GM19468 (cell line): ENCODE results near the gene MYH10.

Source experiments
- ATAC-seq: cut with Tn5 transposase; IDR thresholded peaks from one replicate; pipeline ENCODE4 v1.9.1; 2021; ENCODE audit warnings: mild to moderate bottlenecking, moderate library complexity, moderate number of reproducible peaks; ENCODE audit not compliant: unreplicated experiment; ENCODE audit errors: extremely low read depth

MYH10 gene

DNA sequence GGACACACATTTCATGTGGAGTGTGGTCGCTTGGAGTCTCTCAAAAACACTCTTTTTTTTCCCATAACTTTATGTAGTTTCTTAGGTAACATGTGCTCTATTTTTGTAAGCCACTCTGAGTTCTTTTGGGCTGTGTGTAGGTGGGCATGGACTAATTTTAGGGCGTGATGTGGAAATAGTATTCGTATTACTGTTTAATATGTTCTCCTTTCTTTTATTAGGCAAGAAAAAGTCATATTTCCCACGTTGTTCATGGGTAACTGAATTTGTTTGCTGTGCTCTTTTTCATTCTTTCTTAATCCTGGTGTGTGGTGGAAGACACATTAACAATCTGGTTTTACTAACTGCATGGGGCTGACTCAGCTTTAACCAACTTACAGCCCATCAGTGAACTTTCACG is 167.4 kb downstream of the MYH10 start:
- ATAC-seq: no peak

DNA sequence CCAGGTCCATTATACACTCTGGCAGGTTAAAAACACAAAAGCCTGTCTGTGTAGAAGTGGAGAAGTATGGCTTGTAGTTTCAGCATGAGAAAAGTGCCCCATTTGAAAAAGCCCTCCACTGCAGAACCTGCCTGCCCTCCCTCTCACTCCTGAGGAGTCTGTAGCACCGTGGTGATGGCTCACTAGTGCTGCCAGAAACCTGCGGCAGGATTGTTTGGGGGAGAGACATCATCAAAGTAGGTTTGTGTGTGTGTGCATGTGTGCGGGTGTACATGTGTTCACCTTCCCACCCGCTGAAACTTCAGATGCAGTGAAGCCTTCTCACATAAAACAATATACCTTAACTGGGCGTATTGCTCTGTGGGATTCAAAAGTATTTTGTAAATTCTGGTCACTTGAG is 168.0 kb downstream of the MYH10 start:
- ATAC-seq: no peak

DNA sequence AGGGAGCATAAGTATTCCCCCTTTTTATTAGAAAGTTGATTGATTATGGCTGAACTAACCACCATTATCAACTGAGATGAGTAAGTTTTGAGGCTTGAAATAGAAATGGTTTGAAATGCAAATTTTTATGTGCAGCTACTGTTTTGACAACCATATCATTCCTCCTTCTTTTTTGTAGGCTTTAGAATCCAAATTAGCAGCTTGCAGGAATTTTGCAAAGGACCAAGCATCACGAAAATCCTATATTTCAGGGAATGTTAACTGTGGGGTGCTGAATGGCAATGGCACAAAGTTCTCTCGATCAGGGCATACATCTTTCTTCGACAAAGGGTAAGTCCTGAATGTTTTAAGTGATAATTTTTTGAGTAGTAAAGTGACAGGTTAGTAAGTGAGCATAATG is 170.7 kb downstream of the MYH10 start:
- ATAC-seq: no peak

DNA sequence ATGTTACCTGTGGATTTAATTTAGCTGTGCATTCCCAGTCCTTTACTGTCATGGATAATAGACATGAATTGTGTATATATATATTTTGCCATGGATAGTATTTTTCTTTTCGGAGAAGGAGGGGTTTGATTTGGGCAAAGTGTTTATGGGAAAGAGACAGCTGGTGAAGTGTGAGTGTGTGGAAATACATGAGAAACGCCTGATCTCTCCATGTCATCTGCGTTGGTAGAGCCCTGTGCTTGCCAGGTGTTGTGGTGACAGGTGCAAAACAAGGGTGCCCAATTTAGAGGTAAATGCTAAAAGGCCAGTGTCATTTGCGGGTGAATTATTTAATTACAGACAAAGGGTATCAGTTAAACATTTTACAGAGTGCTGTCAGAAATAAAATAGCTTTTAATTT is 171.4 kb downstream of the MYH10 start:
- ATAC-seq: no peak

DNA sequence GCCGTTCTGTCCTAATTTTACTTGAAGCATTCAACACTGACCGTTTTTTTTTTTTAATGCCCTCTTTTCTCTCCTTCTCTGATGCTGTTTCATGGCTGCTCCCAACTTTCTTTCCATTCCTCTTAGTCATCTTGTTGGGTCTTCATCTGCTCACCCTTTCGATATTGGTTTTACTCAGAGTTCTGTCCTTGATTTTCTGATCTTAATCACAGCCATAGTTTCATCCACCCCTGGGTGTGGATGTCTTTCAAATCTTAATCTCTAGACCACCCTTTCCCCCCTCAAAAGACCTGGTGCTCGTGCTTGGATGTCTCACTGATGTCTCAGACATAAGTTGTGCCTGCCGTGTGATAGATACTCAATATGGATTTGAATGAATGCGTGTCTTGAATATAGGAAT is 172.4 kb downstream of the MYH10 start:
- no peak for ATAC-seq

DNA sequence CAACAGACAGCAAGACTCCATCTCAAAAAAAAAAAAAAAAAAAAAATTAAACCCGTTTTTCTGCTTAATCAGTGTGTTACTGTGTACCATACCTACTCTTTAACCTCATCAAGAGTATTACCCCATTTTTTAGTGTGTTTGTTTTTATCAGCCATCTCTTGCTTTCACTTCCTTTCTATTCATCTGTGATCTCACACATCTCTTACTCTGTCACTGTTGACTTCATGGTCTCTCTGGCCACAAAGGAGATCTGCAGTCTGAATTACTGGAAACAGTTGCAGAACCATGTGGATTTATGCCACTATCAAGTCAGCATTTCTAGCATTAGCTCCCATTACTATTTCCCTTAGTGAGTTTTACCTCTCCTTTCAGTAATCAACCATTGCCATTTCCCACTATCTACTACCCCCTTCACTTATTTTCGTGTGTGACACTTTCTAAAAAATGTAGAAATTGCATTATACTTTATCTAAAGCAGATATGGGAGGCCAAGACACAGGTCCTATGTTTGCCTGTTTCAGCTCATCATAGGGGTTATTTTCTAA is 174.8 kb downstream of the MYH10 start:
- no peak for ATAC-seq

DNA sequence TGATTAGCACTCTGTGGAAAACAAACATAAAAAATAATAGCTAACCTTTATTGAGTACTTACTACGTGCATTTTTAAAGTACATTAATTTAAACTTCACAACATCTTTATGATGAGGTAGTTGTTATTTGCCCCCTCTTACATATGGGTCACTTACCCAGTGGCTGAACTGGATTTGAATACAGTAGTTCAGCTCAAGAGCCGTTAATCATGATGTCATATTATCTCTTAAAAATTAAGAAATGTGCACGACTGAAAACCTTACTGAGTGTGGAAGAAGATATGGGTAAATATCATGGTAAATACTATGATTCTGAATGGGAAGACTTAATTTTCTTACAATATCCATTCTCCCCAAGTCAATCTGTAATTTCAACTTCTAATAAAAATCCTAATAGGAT is 177.2 kb downstream of the MYH10 start:
- ATAC-seq: no peak

DNA sequence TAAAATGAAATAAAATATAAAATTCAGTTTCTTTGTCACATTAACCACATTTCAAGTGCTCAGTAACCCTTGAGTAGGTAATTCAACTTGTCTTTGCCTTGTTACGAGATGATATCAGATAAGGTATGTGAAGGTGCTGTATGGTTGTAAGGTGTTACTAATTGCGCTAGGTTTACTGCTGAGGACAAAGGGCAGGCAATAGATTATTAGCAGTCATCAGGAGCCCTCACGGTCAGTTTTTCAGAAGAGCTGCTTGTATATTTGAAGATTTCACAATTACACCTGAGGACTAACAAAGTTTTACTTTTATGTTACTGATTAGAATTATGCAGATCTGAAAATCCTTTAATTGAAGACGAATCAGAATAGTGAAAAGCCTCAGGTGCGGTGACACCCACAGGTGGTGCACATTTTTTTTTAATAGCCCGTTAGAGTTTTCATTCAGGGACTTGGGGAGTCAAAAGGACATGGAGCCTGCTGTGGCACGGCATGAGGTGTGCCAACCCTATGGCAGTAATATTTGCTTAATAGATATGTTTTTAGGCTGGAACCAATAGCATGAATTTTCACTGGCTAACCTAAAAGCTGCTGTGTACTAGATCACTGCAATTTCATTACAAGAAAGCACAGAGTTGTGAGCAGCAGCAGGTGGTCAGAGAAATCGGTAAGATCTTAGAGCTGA is 178.5 kb downstream of the MYH10 start:
- ATAC-seq: no peak

DNA sequence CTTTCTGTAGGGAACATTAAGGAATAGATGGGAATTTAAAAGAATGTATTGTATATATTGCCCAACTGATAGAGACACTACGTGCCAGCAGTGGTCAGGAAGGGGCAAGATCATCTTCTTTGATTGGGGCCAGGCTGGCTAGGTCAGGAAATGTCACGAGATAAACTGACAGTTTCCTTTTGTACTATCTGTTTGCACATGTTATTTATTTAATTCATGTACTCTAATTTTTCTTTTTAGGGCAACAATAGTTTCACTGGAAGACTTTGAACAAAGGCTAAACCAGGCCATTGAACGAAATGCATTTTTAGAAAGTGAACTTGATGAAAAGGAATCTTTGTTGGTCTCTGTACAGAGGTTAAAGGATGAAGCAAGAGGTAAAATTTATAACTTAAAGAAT is 182.2 kb downstream of the MYH10 start:
- ATAC-seq: no peak

DNA sequence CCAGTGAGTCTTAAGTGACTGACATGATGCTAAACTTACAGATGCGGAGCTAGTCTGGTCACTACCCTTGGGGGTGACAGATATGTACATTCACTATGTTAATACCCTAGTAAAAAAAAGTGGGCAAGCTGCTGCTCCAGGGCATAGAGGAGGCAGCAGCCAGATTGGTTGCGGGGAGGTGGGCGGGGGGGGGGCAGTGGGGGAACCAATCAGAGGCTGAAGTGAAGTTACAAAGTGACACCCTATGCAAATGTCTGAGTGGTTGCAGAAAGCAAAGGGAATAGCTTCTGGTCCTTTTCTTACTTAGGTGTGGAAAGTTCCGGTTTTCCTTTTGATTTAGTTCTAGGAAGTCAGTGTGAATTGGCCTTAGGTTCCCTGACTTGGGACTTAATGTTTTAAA is 182.7 kb downstream of the MYH10 start:
- no peak for ATAC-seq

DNA sequence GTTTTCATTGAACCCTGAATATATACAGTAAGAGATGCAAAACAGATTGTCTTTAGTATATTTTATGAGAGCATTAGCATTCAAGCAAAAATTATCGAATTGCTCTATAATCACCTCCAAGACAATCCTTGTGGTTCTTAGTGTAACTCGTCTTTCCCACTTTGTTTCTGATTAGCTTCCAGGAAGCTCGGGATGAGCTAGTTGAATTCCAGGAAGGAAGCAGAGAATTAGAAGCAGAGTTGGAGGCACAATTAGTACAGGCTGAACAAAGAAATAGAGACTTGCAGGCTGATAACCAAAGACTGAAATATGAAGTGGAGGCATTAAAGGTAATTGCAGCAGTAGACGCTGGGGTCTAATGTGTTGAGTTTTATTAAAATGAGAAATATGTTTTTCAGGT is 185.0 kb downstream of the MYH10 start:
- ATAC-seq: no peak

DNA sequence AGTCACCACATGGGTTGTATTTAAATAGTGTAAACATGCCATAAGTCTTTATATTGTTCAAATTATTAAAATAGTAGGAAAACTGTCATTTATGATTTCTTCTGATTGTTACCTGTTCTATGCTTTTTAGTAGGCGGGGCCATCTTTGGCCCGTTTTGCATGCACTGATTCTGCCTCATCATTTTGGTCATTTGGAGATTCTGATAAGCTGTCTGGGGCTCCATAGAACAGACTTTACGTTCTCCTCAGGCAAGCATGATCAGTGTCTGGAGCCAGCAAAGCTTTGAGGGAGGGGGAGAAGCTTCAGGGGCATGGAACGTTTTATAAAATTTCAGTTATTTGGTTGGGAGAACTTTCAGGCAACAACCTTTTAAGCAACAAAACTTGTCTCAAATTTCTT is 186.0 kb downstream of the MYH10 start:
- ATAC-seq: no peak

DNA sequence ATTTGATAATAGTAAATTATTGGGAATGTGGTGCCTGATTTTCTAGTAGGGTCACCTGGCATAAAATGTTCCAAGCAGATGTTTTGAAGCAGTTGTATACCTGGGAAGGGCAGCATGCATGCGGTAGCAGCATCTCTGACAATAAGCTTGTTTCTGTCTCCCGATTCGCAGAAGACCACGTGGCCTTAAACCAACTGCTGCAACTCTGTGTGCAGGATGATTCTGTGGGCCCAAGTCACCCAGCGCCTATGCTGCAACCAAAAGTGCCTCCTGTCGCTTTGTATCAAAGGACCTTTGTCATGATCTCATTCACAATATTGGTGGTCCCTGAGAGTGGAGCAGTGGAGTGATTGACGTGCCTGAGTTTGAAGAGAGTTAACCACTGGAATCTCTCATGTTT is 186.8 kb downstream of the MYH10 start:
- no peak for ATAC-seq

DNA sequence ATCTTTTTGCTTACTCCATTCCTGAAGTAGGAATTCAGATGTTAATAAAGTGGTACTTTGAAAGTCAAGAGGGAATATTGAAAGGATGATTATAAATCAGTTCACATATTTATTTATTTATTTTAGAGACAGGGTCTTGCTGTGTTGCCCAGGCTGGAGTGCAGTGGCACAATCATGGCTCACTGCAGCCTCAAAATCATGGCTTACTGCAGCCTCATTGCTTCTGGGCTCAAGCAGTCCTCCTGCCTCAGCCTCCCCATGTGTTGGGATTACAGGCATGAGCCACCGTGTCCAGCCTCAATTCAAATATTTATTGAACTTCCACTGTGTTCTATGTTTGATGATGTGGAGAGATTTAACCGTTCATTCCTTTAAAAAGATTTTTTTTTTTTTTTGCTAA is 188.2 kb downstream of the MYH10 start:
- no peak for ATAC-seq

DNA sequence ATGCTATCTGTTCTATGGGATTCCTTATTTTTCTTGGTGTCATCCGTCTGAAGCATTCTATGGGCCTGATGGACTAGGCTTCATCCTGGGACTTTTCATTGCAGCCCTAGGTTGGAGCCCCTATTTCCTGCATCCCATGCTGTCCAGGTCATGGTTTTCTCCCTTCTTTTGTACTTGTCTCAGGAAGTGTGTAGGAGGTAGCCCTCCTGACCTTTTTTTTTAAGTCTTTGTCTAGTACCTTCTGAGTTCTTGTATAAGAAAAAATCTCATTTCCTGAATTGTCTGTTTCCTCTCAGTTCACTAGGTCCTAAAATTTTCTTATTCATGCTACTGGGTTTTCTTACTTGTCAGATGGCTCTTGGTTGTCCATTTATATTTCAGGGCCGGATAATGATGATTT is 188.8 kb downstream of the MYH10 start:
- no peak for ATAC-seq

DNA sequence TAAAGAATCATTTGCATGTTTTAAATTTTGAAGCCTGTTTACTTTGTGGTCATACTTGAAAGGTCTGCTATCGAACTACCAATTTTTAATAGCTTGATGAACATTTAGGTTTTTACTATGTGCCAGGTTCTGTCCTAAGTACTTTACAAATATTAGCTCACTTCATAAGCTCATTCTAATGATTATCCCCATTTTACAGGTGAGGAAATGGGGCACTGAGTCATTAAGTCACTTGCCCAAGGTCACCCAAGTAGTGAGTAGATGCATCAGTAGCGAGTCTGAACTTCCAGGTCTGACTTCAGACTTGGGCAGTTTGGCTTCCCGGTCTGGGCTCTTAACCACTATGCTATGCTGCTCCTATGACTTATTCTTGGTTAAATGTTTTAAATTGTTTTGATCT is 190.8 kb downstream of the MYH10 start:
- no peak for ATAC-seq

DNA sequence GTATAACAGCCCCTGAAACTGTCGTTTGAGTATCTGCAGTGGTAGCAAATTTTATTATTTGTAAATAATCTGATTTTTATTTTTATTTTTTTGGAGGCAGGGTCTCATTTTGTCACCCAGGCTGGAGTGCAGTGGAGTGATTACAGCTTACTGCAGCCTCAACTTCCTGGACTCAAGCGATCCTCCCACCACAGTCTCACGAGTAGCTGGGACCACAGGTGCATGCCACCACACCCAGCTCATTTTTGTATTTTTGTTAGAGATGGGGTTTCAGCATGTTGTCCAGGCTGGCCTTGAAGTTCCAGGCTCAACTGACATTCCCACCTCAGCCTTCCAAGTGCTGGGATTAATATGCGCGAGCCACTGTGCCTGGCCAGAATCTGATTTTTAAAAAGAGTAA is 192.1 kb downstream of the MYH10 start:
- ATAC-seq: no peak

DNA sequence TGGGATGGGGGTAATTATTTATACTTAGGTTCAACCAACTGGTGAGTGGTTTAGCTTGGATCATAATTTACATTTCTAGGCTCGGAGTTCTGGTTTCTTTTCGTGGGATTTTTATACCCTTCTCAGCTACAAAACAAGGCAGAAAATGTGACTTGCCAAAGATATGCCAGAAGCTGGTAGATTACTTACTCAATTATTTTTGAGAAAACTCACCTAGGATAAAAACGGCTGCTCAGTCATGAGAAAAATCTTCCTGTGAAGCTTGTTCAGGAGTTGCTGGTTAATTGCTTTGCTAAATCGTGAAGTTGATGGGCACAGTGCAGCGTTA is 193.7 kb downstream of the MYH10 start:
- ATAC-seq: no peak

DNA sequence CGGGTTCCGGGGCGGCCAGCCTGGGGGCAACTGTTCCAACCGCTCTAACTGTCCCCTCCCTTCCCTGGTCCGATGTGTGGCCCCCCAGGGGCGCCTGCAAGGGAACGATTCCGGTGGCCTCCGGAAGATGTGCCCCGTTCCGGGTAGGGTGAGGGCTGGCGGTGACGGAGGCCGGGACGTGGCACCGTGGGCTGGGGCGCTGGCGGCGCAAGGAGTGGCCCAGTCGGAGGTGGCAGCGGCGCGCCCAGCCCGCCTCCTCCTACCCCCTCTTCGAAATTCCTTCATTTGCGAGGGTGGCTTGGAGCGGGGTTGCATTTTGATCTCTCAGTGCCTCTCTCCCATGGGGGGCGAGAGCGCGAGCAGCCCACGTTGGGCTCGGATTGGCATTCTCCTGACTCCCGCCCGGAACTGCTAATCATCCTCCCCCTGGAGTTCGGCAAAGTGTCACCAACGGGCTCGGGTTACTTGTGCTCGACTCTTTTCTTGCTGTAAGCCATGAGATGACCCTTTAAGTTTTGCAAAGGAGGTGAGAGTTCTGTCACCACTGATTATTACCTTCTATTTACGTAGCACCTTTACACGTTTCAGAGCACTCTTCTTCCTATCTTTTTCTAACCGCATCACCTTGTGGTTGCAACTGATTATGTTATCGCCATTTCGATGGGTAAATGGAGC is 194.2 kb downstream of the MYH10 start:
- peak; percentile 16 for ATAC-seq

DNA sequence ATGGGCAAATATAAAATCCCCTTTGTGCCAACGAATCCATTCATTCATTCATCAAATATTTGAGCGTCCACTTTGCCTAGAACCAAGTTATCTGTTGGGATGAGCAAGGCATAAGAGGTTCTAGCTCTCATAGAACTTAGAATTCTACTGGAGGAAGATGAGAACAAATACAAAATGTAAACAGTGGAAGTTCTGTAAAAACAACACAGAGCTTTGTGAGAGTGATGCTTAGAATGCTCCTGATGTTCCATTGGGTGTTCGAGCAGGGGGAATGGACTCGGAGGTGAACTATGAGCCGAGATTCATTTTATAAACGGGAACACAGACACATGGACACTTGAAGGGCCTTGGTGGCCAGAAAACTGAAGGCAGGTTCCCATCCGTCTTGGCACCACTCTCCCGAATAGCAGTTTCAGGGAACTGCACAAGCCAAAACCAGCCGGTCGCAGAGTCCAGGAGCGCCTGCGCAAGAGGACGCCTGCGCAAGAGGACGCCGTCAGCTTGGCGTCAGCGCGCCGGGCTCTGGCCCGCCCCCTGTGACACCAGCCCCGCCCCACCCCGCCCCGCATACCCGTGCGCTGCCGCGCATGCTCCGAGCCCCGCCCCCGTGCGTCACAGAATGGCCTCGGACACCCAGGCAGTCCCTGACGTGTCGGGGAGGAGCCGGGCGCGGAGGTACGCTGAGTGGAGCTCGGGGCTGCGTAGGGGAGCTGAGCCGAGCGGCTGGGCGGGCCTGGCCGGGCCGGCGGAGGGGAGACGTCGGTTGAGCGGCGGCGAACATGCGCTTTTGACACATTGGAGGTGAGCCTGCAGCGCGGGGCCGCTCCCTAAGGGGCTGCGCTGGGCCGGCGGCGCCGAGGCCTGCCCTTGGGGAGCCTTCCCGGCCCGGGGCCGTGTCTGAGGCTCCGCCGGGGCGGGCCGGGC is 195.0 kb downstream of the MYH10 start, which contains the start of gene NDEL1:
NDEL1 (plus strand) TSS at position 640 of the 924 bp plus-strand sequence. CDS start 8,388 bp downstream, outside the sequence.
- ATAC-seq: peak; percentile 69

DNA sequence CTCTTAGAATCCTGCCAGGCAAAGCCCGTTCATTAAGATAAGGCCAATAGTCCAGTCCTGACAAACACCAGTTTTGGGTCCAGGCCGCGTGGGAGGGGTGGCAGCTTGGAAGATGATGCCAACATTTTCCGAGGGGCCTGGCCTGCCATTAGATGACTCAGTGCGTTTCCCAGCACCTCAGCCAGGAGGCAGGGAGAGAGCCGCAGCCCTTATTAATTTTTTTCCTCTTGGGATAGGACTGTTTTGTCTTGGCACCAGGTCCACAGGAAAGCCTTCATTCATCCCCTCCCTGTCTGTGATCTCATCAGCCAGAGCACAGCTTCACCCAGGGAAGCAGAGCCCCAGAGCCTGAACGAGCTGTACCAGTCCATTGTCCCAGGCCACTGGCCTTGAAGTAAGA is 199.6 kb downstream of the MYH10 start:
- ATAC-seq: no peak
